Breast epithelium (tissue), 3 donors: ENCODE results near the gene PORCN.

Source experiments
- POLR2A ChIP-seq: fragments of 450-650 bp; IDR thresholded peaks from one replicate; pipeline ENCODE4 v1.6.1; 2016; ENCODE audit warnings: antibody characterized with exemption, mild to moderate bottlenecking, moderate library complexity
- POLR2AphosphoS5 ChIP-seq, 3 donors: sonication (generic); formaldehyde crosslinking; IDR thresholded peaks; one replicate each; pipeline ENCODE4 v1.6.1; 2017; ENCODE audit warnings: antibody characterized with exemption in 3 of 3
- TF ChIP-seq, protein P1 (sequence below), 3 donors: fragments of 450-650 bp; IDR thresholded peaks; one replicate each; pipeline ENCODE4 v1.5.1; 2016 to 2017; ENCODE audit warnings: antibody characterized with exemption in 3 of 3, mild to moderate bottlenecking in 3 of 3, moderate library complexity in 3 of 3

- TF ChIP-seq POLR2A (no peak), POLR2AphosphoS5 (IDR thresholded peaks at IDR 0.05) (no peak)
- TF ChIP-seq, protein P1, sequence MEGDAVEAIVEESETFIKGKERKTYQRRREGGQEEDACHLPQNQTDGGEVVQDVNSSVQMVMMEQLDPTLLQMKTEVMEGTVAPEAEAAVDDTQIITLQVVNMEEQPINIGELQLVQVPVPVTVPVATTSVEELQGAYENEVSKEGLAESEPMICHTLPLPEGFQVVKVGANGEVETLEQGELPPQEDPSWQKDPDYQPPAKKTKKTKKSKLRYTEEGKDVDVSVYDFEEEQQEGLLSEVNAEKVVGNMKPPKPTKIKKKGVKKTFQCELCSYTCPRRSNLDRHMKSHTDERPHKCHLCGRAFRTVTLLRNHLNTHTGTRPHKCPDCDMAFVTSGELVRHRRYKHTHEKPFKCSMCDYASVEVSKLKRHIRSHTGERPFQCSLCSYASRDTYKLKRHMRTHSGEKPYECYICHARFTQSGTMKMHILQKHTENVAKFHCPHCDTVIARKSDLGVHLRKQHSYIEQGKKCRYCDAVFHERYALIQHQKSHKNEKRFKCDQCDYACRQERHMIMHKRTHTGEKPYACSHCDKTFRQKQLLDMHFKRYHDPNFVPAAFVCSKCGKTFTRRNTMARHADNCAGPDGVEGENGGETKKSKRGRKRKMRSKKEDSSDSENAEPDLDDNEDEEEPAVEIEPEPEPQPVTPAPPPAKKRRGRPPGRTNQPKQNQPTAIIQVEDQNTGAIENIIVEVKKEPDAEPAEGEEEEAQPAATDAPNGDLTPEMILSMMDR (IDR thresholded peaks at IDR 0.05) = no peak
Observed at GRCh38 chrX:48492293-48492910, 16.4 kb upstream of the PORCN start.
